GM12878 (cell line): ENCODE measurements around the gene TNFAIP8L1. TPM values are rescaled to one million over a fixed set of nuclear protein-coding genes. Genes with fewer than 3 reads are reported as not detected.

Source experiments
- ATAC-seq: fragments of 200-7000 bp; cut with Tn5 transposase; 3 replicates; pipeline ENCODE4 v1.9.1; 2020; ENCODE audit warnings: mild to moderate bottlenecking, moderate library complexity
- BruUV-seq: library from RNA; stranded (reverse); fragments of 400-500 nt; replicated peaks from 2 replicates; lab custom pipeline; 2021; lab: Mats Ljungman, UMichigan
- CTCF ChIA-PET: fragments of 300-600 bp; sonication (Branson Sonifier 250); formaldehyde crosslinking; extraction: SDS; loops from one replicate; lab custom pipeline; 2021; ENCODE audit warnings: inconsistent platforms; lab: Yijun Ruan, JAX
- POLR2A ChIA-PET: fragments of 350-600 bp; formaldehyde crosslinking; extraction: SDS; loops from one replicate; lab custom pipeline; 2021; ENCODE audit warnings: inconsistent platforms; lab: Charles Lee
- RAD21 ChIA-PET: fragments of 300-600 bp; sonication (Branson Sonifier 250); formaldehyde crosslinking; loops from one replicate; lab custom pipeline; 2023; ENCODE audit warnings: antibody characterized with exemption; ENCODE audit not compliant: unreplicated experiment; lab: Charles Lee
- SMC1A ChIA-PET: fragments of 300-600 bp; sonication (Branson Sonifier 250); formaldehyde crosslinking; loops from one replicate; lab custom pipeline; 2023; ENCODE audit not compliant: unreplicated experiment, uncharacterized antibody; lab: Charles Lee
- DNase-seq: peaks from one replicate; pipeline ENCODE4 v3.0.0-alpha.2; 2011; ENCODE audit warnings: low read depth, low spot score
- FAIRE-seq: peaks from 3 replicates; lab custom pipeline; 2011; peaks lifted over from hg19 to GRCh38; lab: Jason Lieb, UNC
- H2AFZ ChIP-seq: 2 replicates; pipeline ENCODE4 v1.6.0; 2011; ENCODE audit warnings: low read depth, low read length, control low read depth; ENCODE audit not compliant: control insufficient read depth
- H3K27ac ChIP-seq: 2 replicates; pipeline ENCODE4 v1.5.1; 2011; ENCODE audit warnings: control low read depth; ENCODE audit not compliant: control insufficient read depth, insufficient read depth
- H3K27me3 ChIP-seq, 2 experiments: replicated peaks in 1 of 2; 2 replicates each; pipeline versions ENCODE4 v1.6.0 to v1.6.1; 2011; ENCODE audit warnings: low read length in 1 of 2; ENCODE audit not compliant: control insufficient read depth in 2 of 2, insufficient read depth in 2 of 2
- H3K36me3 ChIP-seq, 2 experiments: 2 replicates each; pipeline ENCODE4 v1.5.1; 2011; ENCODE audit warnings: low read length in 1 of 2; ENCODE audit not compliant: control insufficient read depth in 2 of 2, insufficient read depth in 2 of 2
- H3K4me1 ChIP-seq: 2 replicates; pipeline ENCODE4 v1.6.1; 2011; ENCODE audit warnings: mild to moderate bottlenecking, low read length, moderate library complexity, mixed read lengths; ENCODE audit not compliant: control insufficient read depth, insufficient read depth
- H3K4me2 ChIP-seq: 2 replicates; pipeline ENCODE4 v1.6.0; 2011; ENCODE audit warnings: control low read depth; ENCODE audit not compliant: control insufficient read depth, insufficient read depth
- H3K4me3 ChIP-seq: fragments of 200-600 bp; sonication (generic); 2 replicates; pipeline ENCODE4 v1.5.1; 2016
- H3K79me2 ChIP-seq: 2 replicates; pipeline ENCODE4 v1.6.0; 2011; ENCODE audit warnings: low read length; ENCODE audit not compliant: control insufficient read depth, insufficient read depth
- H3K9ac ChIP-seq: 2 replicates; pipeline ENCODE4 v1.8.0; 2011; ENCODE audit warnings: low read length, control low read depth, mixed read lengths; ENCODE audit not compliant: control insufficient read depth, insufficient read depth
- H3K9me3 ChIP-seq: replicated peaks from 3 replicates; pipeline ENCODE4 v1.5.1; 2011; ENCODE audit warnings: mild to moderate bottlenecking, low read length; ENCODE audit not compliant: control insufficient read depth, insufficient read depth
- H4K20me1 ChIP-seq: 2 replicates; pipeline ENCODE4 v1.6.0; 2011; ENCODE audit not compliant: control insufficient read depth, insufficient read depth
- CTCF ChIP-seq, 3 experiments: IDR thresholded peaks in 2 of 3; conservative IDR thresholded peaks in 1 of 3; 2 replicates each; pipeline ENCODE4 v1.5.1; 2011; ENCODE audit warnings: low read depth in 3 of 3, low read length in 3 of 3, mild to moderate bottlenecking in 3 of 3, control low read depth in 2 of 3, moderate library complexity in 2 of 3, inconsistent platforms in 1 of 3, mixed read lengths in 1 of 3; ENCODE audit not compliant: control insufficient read depth in 2 of 3, insufficient read depth in 1 of 3; ENCODE audit errors: extremely low read depth in 1 of 3
- MYC ChIP-seq: IDR thresholded peaks from 2 replicates; pipeline ENCODE4 v1.6.1; 2011; ENCODE audit warnings: mild to moderate bottlenecking, low read length, moderate library complexity, inconsistent platforms; ENCODE audit not compliant: insufficient read depth, insufficient replicate concordance, insufficient read length, severe bottlenecking
- TAF1 ChIP-seq: IDR thresholded peaks from 2 replicates; pipeline ENCODE4 v1.6.1; 2011; ENCODE audit warnings: mild to moderate bottlenecking, low read depth, low read length, borderline replicate concordance
- WGBS: methylation state at CpG from one replicate; pipeline ENCODE4 v1.1.6; 2016; ENCODE audit warnings: low lambda C conversion rate; ENCODE audit not compliant: insufficient replicate concordance, insufficient coverage; ENCODE audit errors: missing lambda C conversion rate; 5-methylcytosine and 5-hydroxymethylcytosine counted together
- in situ Hi-C: fragments of 300-500 bp; cut with MboI; formaldehyde crosslinking; loops from 9 replicates; pipeline ENCODE4 v1.14.3; 2018; ENCODE audit warnings: mixed read lengths
- intact Hi-C: fragments of 100-400 bp; cut with micrococcal nuclease; formaldehyde crosslinking; loops from one replicate; pipeline ENCODE4 v1.14.2; 2022; ENCODE audit not compliant: unreplicated experiment
- polyA plus RNA-seq, 11 experiments: library from polyadenylated mRNA; depleted of rRNA in 4 of 11; unstranded in 6 of 11; stranded (reverse) in 5 of 11; fragments of >200 nt; fragmentation: Nextera tagmentation in 4 of 11; fragmentation: Illumina TruSeq in 1 of 11; extraction: Ambion mirVana in 4 of 11; extraction: Trizol in 1 of 11; gene quantifications; 1 replicate in 1 of 11; 2 replicates in 10 of 11; pipeline versions ENCODE4 v1.2.1 to v1.2.3, GENCODE V29; 2011 to 2016; ENCODE audit warnings: inconsistent platforms in 2 of 11, missing spikeins in 2 of 11, low read depth in 1 of 11
- total RNA-seq, 4 experiments: library from RNA; depleted of rRNA in 3 of 4; stranded (reverse); fragments of >200 nt in 3 of 4; fragmentation: Illumina TruSeq in 1 of 4; extraction: Trizol in 1 of 4; gene quantifications; 2 replicates each; pipeline versions ENCODE4 v1.2.1 to v1.2.3, GENCODE V29; 2013 to 2021
- TF ChIP-seq, protein P1 (sequence below): IDR thresholded peaks from 2 replicates; pipeline ENCODE4 v1.6.1; 2011; ENCODE audit warnings: borderline replicate concordance, low read depth, mild to moderate bottlenecking, moderate library complexity, low read length; ENCODE audit not compliant: insufficient read depth, poor library complexity, severe bottlenecking

TNFAIP8L1 gene
- total and polyA plus RNA-seq, 10 of the 15 experiments (the other 5 are each of a cell fraction or from before 2014, with no cell fraction given), result 0.93 to 12.7 (median 8.6) TPM

- ChIA-PET CTCF (interaction anchor here (2.5 to 3.2 kb wide), 2 partner anchors 12 to 16 kb away, joined by 7 to 11 read pairs; no protein-coding TSS in a partner anchor), SMC1A (interaction anchor here (2.0 kb wide), 1 partner anchor 9 kb away, joined by 5 read pairs; no protein-coding TSS in a partner anchor), POLR2A (interaction anchor here (0.7 kb wide), 1 partner anchor 325 kb away, joined by 3 read pairs; no protein-coding TSS in a partner anchor), RAD21 (no interaction called here)
- Histone ChIP-seq H4K20me1 (no peaks in the 10 kb centered on the region), H3K79me2 (no peaks in the 10 kb centered on the region; the same call in 1 of the 2 replicates), H3K27me3 (no peaks in the 10 kb centered on the region), H3K4me3 (no peak overlapping the region), H3K27ac (no peak overlapping the region), H3K4me1 (peaks cover 7% of the 10 kb centered on the region; the same call in 1 of the 2 replicates), H3K36me3 (peaks cover 1 to 2% of the 10 kb centered on the region in 2 experiments; a peak in 3 of 4 replicates), H3K9ac (no peak overlapping the region), H2AFZ (no peak overlapping the region), H3K4me2 (no peak overlapping the region), H3K9me3 (no peaks in the 10 kb centered on the region)
- FAIRE-seq, result no peak
- WGBS, result 86% methylated on average over 19 of the region's 19 CpGs
- no peak for TF ChIP-seq CTCF (IDR thresholded peaks at IDR 0.05 in 2 of 3, conservative IDR thresholded peaks at IDR 0.05 in 1 of 3; ENCODE audit: control insufficient read depth in 2 of 3, extremely low read depth in 1 of 3, insufficient read depth in 1 of 3, low read depth in 3 of 3, low read length in 3 of 3)
- TF ChIP-seq TAF1, result no peak
- TF ChIP-seq, protein P1, sequence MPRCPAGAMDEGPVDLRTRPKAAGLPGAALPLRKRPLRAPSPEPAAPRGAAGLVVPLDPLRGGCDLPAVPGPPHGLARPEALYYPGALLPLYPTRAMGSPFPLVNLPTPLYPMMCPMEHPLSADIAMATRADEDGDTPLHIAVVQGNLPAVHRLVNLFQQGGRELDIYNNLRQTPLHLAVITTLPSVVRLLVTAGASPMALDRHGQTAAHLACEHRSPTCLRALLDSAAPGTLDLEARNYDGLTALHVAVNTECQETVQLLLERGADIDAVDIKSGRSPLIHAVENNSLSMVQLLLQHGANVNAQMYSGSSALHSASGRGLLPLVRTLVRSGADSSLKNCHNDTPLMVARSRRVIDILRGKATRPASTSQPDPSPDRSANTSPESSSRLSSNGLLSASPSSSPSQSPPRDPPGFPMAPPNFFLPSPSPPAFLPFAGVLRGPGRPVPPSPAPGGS, result peak; percentile 16
- no peak for TF ChIP-seq MYC
- no TSS peak for BruUV-seq
- ATAC-seq, result no peak
- intact Hi-C loops, result no loop called here
- DNase-seq, result no peak
- in situ Hi-C loops, result no loop called here
These were observed 10.2 kb downstream of the TNFAIP8L1 start for GRCh38 chr19:4649392-4650047.
